IMR-90 (cell line): Measurements from ENCODE around the gene LAP3.

Source experiments
- CEBPB ChIP-seq: IDR thresholded peaks from 2 replicates; pipeline ENCODE4 v1.6.1; 2012; ENCODE audit warnings: low read depth, low read length, improper control_type of control experiment
- MAFK ChIP-seq: IDR thresholded peaks from 2 replicates; pipeline ENCODE4 v1.6.1; 2012; ENCODE audit warnings: low read depth, low read length, improper control_type of control experiment
- POLR2A ChIP-seq: IDR thresholded peaks from 2 replicates; pipeline ENCODE4 v1.6.1; 2012; ENCODE audit warnings: mild to moderate bottlenecking, low read depth, low read length
- RAD21 ChIP-seq: IDR thresholded peaks from 2 replicates; pipeline ENCODE4 v1.6.1; 2012; ENCODE audit warnings: low read length, improper control_type of control experiment
- RFX5 ChIP-seq: IDR thresholded peaks from 2 replicates; pipeline ENCODE4 v1.8.0; 2012; ENCODE audit warnings: low read depth, mild to moderate bottlenecking, low read length, moderate library complexity
- TF ChIP-seq, protein P1 (sequence below): conservative IDR thresholded peaks from 2 replicates; pipeline ENCODE4 v1.5.1; 2012; ENCODE audit warnings: mild to moderate bottlenecking, low read depth, low read length, improper control_type of control experiment
- TF ChIP-seq, protein P2 (sequence below): fragments of 150-350 bp; IDR thresholded peaks from 2 replicates; pipeline ENCODE4 v1.6.1; 2017; ENCODE audit warnings: mild to moderate bottlenecking, antibody characterized with exemption, low read length, low read depth

DNA sequence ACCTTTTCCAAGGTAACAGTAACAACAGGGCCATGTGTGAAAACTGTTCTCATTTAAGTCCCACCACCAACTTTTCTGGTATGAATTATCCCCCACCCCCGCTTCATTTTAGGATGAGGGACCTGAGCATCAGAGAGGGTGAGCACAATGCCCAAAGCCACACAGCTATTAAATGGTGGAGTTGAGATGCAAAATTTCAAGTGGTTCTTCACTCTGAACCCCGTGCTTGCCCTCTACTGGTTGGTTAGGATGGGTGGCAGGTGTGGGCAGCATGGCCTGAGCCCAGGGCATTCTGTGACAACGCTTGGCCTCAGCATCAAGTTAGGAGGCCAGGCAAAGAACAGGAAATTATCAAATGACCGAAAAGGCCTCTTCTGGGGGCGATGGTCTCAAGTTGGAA is 70.9 kb downstream of the LAP3 start:
- TF ChIP-seq, protein P1, sequence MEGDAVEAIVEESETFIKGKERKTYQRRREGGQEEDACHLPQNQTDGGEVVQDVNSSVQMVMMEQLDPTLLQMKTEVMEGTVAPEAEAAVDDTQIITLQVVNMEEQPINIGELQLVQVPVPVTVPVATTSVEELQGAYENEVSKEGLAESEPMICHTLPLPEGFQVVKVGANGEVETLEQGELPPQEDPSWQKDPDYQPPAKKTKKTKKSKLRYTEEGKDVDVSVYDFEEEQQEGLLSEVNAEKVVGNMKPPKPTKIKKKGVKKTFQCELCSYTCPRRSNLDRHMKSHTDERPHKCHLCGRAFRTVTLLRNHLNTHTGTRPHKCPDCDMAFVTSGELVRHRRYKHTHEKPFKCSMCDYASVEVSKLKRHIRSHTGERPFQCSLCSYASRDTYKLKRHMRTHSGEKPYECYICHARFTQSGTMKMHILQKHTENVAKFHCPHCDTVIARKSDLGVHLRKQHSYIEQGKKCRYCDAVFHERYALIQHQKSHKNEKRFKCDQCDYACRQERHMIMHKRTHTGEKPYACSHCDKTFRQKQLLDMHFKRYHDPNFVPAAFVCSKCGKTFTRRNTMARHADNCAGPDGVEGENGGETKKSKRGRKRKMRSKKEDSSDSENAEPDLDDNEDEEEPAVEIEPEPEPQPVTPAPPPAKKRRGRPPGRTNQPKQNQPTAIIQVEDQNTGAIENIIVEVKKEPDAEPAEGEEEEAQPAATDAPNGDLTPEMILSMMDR = no peak
- no peak for TF ChIP-seq POLR2A
- TF ChIP-seq, protein P2, sequence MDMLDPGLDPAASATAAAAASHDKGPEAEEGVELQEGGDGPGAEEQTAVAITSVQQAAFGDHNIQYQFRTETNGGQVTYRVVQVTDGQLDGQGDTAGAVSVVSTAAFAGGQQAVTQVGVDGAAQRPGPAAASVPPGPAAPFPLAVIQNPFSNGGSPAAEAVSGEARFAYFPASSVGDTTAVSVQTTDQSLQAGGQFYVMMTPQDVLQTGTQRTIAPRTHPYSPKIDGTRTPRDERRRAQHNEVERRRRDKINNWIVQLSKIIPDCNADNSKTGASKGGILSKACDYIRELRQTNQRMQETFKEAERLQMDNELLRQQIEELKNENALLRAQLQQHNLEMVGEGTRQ = no peak
- TF ChIP-seq CEBPB = no peak
- no peak for TF ChIP-seq RFX5
- TF ChIP-seq MAFK = no peak
- no peak for TF ChIP-seq RAD21
